ENCODE measurements around the gene TMEM63A.
A peak's percentile ranks its signal among the peaks of the same experiment; 100 is the strongest.
"Not testable (repeated sequence)": the region's sequence is repeated elsewhere in the genome, so short reads cannot be mapped to it uniquely, and the experiment has no call there.

TMEM63A gene

DNA sequence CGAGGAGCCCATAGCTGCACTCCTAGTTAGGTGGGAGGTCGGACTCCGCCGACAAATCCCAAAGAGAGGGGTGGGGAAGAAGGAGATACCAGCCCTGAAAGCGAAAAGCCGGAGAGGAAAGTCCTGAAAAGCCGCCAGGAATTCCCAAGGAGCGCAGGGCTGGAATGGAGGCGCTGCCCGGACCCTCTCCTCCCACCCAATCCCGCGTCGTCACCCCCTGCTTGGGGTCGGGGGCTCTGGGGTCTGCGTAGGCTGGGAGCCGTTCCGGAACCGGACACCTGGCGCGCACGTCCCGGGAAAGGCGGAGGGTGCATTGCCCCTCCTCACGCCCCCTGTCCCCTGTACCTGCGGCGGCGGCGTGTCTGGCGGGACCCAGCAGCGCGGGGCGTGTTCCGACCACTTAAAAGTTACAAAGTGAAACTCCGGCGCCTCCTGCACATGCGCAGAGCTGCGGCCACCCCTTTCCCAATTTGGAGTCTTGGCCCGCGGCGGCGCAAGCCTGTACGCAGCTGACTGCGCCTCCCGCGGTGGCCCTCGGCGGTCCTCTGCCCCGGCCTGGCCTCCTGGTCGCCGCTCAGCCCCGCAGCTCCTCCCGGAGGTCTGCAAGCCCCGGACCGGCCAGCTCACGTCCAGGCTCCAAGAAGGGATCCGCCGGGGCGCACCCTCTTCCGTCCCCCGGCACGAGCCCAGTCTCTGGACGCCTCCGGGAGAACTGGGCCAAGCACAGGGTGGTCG lies at the start of gene TMEM63A:
Gene TMEM63A (minus strand): TSS at position 422 of the 735 bp plus-strand sequence. CDS start 4,800 bp downstream, outside the sequence.
- Histone ChIP-seq H3K9me3 (no peaks in the 10 kb centered on the region), H3K27me3 (peaks cover 27% of the 10 kb centered on the region), H3K9ac (peak within 1 kb of the TSS; percentile 89), H3K4me2 (peak within 1 kb of the TSS; percentile 98), H3K36me3 (peaks cover 8% of the 10 kb centered on the region), H4K20me1 (peaks cover 21% of the 10 kb centered on the region), H3K27ac (peak within 1 kb of the TSS; percentile 94), H3K4me1 (peaks cover 57% of the 10 kb centered on the region), H3K4me3 (peak within 1 kb of the TSS; percentile 93)
- no peak for TF ChIP-seq Cebpa-rat (IDR thresholded peaks at IDR 0.05)

DNA sequence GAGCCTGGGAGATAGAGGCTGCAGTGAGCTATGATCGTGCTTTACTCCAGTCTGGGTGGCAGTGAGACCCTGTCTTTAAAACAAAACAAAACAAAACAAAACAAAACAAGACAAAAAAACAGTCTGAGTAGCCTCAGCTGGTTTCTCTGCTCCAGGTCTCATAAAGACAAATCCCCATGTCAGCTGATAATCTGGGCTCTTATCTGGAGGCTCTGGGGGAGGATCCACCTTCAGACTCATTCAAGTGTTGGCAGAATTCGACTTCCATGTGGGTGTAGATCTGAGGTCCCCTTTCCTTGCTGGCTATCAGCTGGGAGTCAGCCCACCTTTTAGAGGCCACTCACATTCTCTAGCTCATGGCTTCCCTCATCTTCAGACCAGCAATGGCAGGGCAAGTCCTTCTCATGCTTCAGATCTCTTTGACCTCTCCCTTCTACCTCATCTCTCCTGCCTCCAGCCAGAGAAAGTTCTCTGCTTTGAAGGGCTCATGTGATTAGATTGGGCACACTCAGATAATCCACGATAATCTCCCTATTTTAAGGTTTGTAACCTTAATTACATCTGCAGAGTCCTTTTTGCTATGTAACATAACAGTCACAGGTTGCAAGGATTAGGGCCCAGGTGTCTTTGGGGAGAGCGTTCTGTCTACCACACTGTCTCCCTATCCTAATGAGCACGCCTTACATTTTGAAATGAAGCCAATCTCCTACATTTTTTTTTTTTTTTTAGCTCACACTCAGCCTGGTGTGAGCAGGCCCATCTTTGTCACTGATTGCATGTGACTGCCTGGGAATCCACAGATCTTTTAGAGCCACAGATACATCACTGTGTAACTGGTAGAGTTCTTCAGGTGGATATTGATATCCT lies 49.3 kb upstream of the TMEM63A start:
- no peak overlapping the region for H3K27ac ChIP-seq

DNA sequence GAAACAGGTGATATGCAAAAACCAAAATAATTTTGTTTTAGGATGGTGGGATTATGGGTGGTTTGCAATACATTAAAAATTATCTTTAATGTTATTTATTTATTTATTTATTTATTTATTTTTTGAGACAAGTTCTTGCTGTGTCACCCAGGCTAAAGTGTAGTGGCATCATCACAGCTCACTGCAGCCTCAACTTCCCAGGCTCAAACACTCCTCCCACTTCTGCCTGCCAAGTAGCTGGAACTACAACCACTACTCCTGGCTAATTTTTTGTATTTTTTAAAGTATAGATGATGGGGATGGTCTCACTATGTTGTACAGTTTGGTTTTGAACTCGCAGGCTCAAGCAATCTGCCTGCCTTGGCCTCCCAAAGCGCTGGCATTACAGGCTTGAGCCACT lies 48.4 kb upstream of the TMEM63A start:
- Histone ChIP-seq H3K27ac (no peak overlapping the region), H3K9ac (no peak overlapping the region)

More for the DNA sequence above, 49.3 kb upstream of the TMEM63A start:
- Histone ChIP-seq H3K4me1 (peaks cover 6% of the 10 kb centered on the region), H3K36me3 (no peaks in the 10 kb centered on the region), H3K9me3 (no peaks in the 10 kb centered on the region), H3K27me3 (no peaks in the 10 kb centered on the region), H4K20me1 (no peaks in the 10 kb centered on the region), H3K4me2 (no peak overlapping the region), H3K9ac (no peak overlapping the region), H3K4me3 (no peak overlapping the region)
- no peak for TF ChIP-seq Cebpa-rat (IDR thresholded peaks at IDR 0.05)

GRCh38 chr1:225929462-225929861 lies 47.3 kb upstream of the TMEM63A start:
- not testable (repeated sequence) for H3K27ac ChIP-seq, H3K27me3 ChIP-seq, H4K20me1 ChIP-seq, H3K4me2 ChIP-seq, H3K4me3 ChIP-seq, H3K4me1 ChIP-seq, H3K9me3 ChIP-seq, H3K9ac ChIP-seq, H3K36me3 ChIP-seq

More for the DNA sequence above, 48.4 kb upstream of the TMEM63A start:
- no peak for TF ChIP-seq Cebpa-rat (IDR thresholded peaks at IDR 0.05)
- Histone ChIP-seq H3K4me2 (no peak overlapping the region), H3K27me3 (no peaks in the 10 kb centered on the region), H3K9me3 (no peaks in the 10 kb centered on the region), H3K36me3 (no peaks in the 10 kb centered on the region), H4K20me1 (no peaks in the 10 kb centered on the region), H3K4me1 (no peaks in the 10 kb centered on the region), H3K4me3 (no peak overlapping the region)

GRCh38 chr1:225928186-225929175 lies 46.3 kb upstream of the TMEM63A start:
- Histone ChIP-seq H3K27ac (peak overlapping the region; percentile 13; the same call in 1 of the 2 replicates), H3K36me3 (no peaks in the 10 kb centered on the region), H3K27me3 (no peaks in the 10 kb centered on the region), H3K9ac (no peak overlapping the region), H3K4me1 (peaks cover 7% of the 10 kb centered on the region; the same call in 1 of the 2 replicates), H4K20me1 (no peaks in the 10 kb centered on the region), H3K4me3 (no peak overlapping the region), H3K4me2 (no peak overlapping the region), H3K9me3 (no peaks in the 10 kb centered on the region)
- no peak for TF ChIP-seq Cebpa-rat (IDR thresholded peaks at IDR 0.05)

DNA sequence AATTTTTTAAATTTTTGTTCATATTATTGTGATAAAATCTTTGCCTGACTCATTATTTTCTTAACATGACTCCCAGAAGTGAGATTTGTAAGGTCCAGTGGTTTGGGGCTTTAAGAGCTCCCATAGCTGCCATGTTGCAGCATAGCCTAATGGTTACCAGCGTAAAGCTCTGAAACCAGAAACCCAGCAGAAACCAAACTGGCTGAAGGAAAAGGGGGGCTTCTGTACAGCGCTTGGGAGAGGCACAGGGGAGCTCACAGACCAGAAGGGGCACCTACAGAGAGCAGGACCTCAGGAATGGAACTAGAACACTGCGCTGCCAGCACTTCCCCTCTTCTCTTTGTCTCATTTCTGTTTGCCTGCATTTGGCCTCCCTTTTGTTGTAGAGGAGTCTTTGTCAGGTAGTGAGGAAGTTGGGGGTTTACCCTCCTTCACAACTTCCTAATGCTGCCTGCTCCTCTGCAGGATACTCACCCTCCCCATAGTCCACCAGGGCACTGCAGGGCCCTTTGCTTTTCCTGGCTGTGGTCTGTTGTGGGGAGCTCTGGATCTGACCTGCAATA lies 44.5 kb upstream of the TMEM63A start:
- Histone ChIP-seq H3K27me3 (no peaks in the 10 kb centered on the region), H4K20me1 (peaks cover 11% of the 10 kb centered on the region; the same call in 1 of the 2 replicates), H3K9me3 (no peaks in the 10 kb centered on the region), H3K4me3 (no peak overlapping the region), H3K27ac (no peak overlapping the region), H3K4me1 (peaks cover 26% of the 10 kb centered on the region), H3K4me2 (no peak overlapping the region), H3K9ac (no peak overlapping the region), H3K36me3 (peaks cover 11% of the 10 kb centered on the region)
- no peak for TF ChIP-seq Cebpa-rat (IDR thresholded peaks at IDR 0.05)

DNA sequence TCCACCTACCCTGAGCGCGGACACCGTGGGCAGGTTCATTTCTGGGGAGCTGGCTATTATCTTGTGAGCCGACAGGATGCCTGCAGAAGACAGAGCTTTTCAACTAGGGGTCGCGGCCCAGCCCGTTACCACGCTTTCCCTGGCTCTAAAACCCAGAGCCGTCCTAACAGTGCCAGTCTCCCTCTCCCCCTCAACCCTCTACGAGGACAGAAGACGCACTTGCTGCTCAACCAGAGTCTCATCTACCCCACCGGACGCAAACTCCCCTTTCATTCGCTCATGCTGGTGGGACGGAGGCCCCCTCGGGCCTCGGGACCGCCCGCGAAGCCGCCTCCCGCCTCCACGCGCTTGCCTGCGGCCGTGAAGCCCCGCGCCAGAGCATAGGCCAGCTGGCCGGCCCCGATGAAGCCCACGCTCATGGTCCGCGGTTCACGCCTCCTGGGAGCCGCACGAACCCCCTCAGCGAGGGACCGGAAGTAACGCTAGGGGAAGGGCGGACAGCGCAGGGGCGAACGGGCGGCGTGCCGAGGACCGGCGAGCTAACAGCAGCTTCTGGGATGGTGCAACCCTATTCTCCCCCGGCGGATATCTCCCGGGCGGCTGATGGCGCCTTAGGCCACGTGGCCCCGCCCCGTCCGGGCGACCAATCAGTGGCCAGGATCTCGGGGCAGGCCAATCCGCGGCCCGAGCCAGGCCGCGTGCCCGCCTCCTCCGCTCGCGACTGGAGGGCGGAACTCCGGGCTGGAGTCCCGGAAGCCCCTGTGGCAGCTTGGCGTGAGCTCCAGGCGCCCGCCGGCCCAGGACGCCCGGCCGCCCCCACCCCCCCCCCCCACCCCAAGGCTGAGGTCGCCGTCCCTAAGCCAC lies 41.7 kb upstream of the TMEM63A start, which contains the start of gene PYCR2:
Gene PYCR2 (minus strand): TSS at position 559 of the 864 bp plus-strand sequence. CDS start 140 bp downstream, at position 419.
- peak within 1 kb of the TSS; percentile 97 for H3K9ac ChIP-seq
- no peaks in the 10 kb centered on the region for H3K9me3 ChIP-seq
- peaks cover 32% of the 10 kb centered on the region; the same call in 1 of the 2 replicates for H4K20me1 ChIP-seq
- H3K36me3 ChIP-seq, result peaks cover 36% of the 10 kb centered on the region
- peak; percentile 55; the same call in 1 of the 2 replicates for TF ChIP-seq Cebpa-rat (IDR thresholded peaks at IDR 0.05)
- peak within 1 kb of the TSS; percentile 98 for H3K27ac ChIP-seq
- peaks cover 51% of the 10 kb centered on the region for H3K4me1 ChIP-seq
- no peaks in the 10 kb centered on the region for H3K27me3 ChIP-seq
- H3K4me2 ChIP-seq, result peak within 1 kb of the TSS; percentile 94
- H3K4me3 ChIP-seq, result peak within 1 kb of the TSS; percentile 92

DNA sequence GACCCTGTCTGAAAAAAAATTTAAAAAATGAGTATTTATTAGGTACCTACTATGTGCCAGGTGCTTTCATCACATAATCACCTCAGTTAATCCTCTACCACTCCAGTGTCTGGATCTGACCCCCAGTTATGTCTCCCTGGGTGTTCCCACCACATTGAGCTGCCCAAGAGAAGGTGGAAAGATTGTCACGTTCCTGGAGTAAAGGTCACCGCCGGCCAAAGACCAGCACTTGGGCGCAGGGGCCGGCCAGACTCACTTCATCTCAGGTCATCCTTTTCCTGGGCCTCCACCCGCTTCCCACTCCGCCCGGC lies 41.2 kb upstream of the TMEM63A start:
- H3K27ac ChIP-seq, result peak overlapping the region; percentile 98
- peaks cover 51% of the 10 kb centered on the region for H3K4me1 ChIP-seq
- H3K9me3 ChIP-seq, result no peaks in the 10 kb centered on the region
- H3K27me3 ChIP-seq, result no peaks in the 10 kb centered on the region
- TF ChIP-seq Cebpa-rat (IDR thresholded peaks at IDR 0.05), result no peak
- peak overlapping the region; percentile 97 for H3K9ac ChIP-seq
- H3K4me3 ChIP-seq, result peak overlapping the region; percentile 92
- H3K4me2 ChIP-seq, result peak overlapping the region; percentile 94
- peaks cover 42% of the 10 kb centered on the region for H3K36me3 ChIP-seq
- peaks cover 32% of the 10 kb centered on the region; the same call in 1 of the 2 replicates for H4K20me1 ChIP-seq
